H9 (cell line): ENCODE results near the gene NXNL2. TPM values are rescaled to one million over a fixed set of nuclear protein-coding genes. Genes with fewer than 3 reads are reported as not detected.

Source experiments
- DNase-seq: peaks from one replicate; pipeline ENCODE4 v3.0.0-alpha.2; 2017
- H2AFZ ChIP-seq: one replicate; pipeline ENCODE4 v1.6.1; 2013; ENCODE audit warnings: mild to moderate bottlenecking, low read length, control low read depth, moderate library complexity
- H2AK5ac ChIP-seq: 2 replicates; pipeline ENCODE4 v1.6.1; 2013; ENCODE audit warnings: low read length, control low read depth, mixed read lengths; ENCODE audit not compliant: insufficient read length
- H2BK120ac ChIP-seq: one replicate; pipeline ENCODE4 v1.6.1; 2013; ENCODE audit warnings: low read depth, mild to moderate bottlenecking, low read length, control low read depth, inconsistent platforms; ENCODE audit not compliant: poor library complexity, severe bottlenecking
- H2BK12ac ChIP-seq: 2 replicates; pipeline ENCODE4 v1.6.1; 2013; ENCODE audit warnings: low read length, control low read depth, mixed read lengths, low read depth; ENCODE audit not compliant: insufficient read length
- H2BK15ac ChIP-seq: 2 replicates; pipeline ENCODE4 v1.6.1; 2013; ENCODE audit warnings: low read depth, low read length, control low read depth
- H2BK20ac ChIP-seq: one replicate; pipeline ENCODE4 v1.6.1; 2013; ENCODE audit warnings: low read depth, mild to moderate bottlenecking, low read length, control low read depth, inconsistent platforms; ENCODE audit not compliant: poor library complexity, severe bottlenecking
- H2BK5ac ChIP-seq: 2 replicates; pipeline ENCODE4 v1.6.1; 2013; ENCODE audit warnings: low read length, control low read depth, mixed read lengths; ENCODE audit not compliant: insufficient read length
- H3K14ac ChIP-seq: 2 replicates; pipeline ENCODE4 v1.6.1; 2013; ENCODE audit warnings: low read length, control low read depth; ENCODE audit not compliant: insufficient read depth
- H3K18ac ChIP-seq: 2 replicates; pipeline ENCODE4 v1.6.1; 2013; ENCODE audit warnings: low read depth, mild to moderate bottlenecking, mixed read lengths, low read length, control low read depth; ENCODE audit not compliant: insufficient read length
- H3K23ac ChIP-seq: 2 replicates; pipeline ENCODE4 v1.6.1; 2013; ENCODE audit warnings: low read length, control low read depth, mixed read lengths, low read depth; ENCODE audit not compliant: insufficient read length
- H3K23me2 ChIP-seq: 2 replicates; pipeline ENCODE4 v1.6.1; 2013; ENCODE audit warnings: low read depth, mild to moderate bottlenecking, mixed read lengths, low read length, control low read depth; ENCODE audit not compliant: insufficient read length, poor library complexity, severe bottlenecking
- H3K27ac ChIP-seq: 2 replicates; pipeline ENCODE4 v1.5.1; 2013; ENCODE audit warnings: low read length, control low read depth, mixed read lengths, low read depth; ENCODE audit not compliant: insufficient read length
- H3K27me3 ChIP-seq: 2 replicates; pipeline ENCODE4 v1.6.1; 2013; ENCODE audit warnings: low read length, control low read depth, inconsistent platforms; ENCODE audit not compliant: insufficient read depth
- H3K4ac ChIP-seq: 2 replicates; pipeline ENCODE4 v1.6.1; 2013; ENCODE audit warnings: low read depth, mild to moderate bottlenecking, control low read depth, inconsistent platforms, low read length, moderate library complexity
- H3K4me1 ChIP-seq: 2 replicates; pipeline ENCODE4 v1.6.1; 2013; ENCODE audit warnings: low read length, control low read depth, inconsistent platforms; ENCODE audit not compliant: insufficient read depth
- H3K4me2 ChIP-seq: 2 replicates; pipeline ENCODE4 v1.6.1; 2013; ENCODE audit warnings: low read length, control low read depth, mixed read lengths; ENCODE audit not compliant: insufficient read length, insufficient read depth
- H3K56ac ChIP-seq: 2 replicates; pipeline ENCODE4 v1.6.1; 2013; ENCODE audit warnings: low read depth, mild to moderate bottlenecking, mixed read lengths, low read length, control low read depth; ENCODE audit not compliant: insufficient read length
- H3K79me1 ChIP-seq: 2 replicates; pipeline ENCODE4 v1.6.1; 2013; ENCODE audit warnings: low read depth, mild to moderate bottlenecking, moderate library complexity, low read length, control low read depth, inconsistent platforms; ENCODE audit not compliant: insufficient read depth, poor library complexity, severe bottlenecking
- H3K79me2 ChIP-seq: 2 replicates; pipeline ENCODE4 v1.6.1; 2013; ENCODE audit warnings: low read length, control low read depth, inconsistent platforms; ENCODE audit not compliant: insufficient read depth
- H3K9ac ChIP-seq: 2 replicates; pipeline ENCODE4 v1.6.1; 2013; ENCODE audit warnings: low read length, control low read depth, mixed read lengths; ENCODE audit not compliant: insufficient read length; ENCODE audit errors: extremely low read depth
- H3K9me3 ChIP-seq: one replicate; pipeline ENCODE4 v1.6.1; 2013; ENCODE audit warnings: low read depth, low read length, inconsistent platforms; ENCODE audit not compliant: control insufficient read depth
- H3T11ph ChIP-seq: one replicate; pipeline ENCODE4 v1.6.1; 2013; ENCODE audit warnings: mild to moderate bottlenecking, low read length, control low read depth, inconsistent platforms
- H4K20me1 ChIP-seq: one replicate; pipeline ENCODE4 v1.6.1; 2013; ENCODE audit not compliant: control insufficient read depth, insufficient read length, insufficient read depth
- H4K5ac ChIP-seq: 2 replicates; pipeline ENCODE4 v1.6.1; 2013; ENCODE audit warnings: low read depth, mild to moderate bottlenecking, mixed read lengths, low read length, control low read depth; ENCODE audit not compliant: insufficient read length
- H4K8ac ChIP-seq: replicated peaks from 2 replicates; pipeline ENCODE4 v1.6.1; 2013; ENCODE audit warnings: low read length, control low read depth, mixed read lengths, low read depth; ENCODE audit not compliant: insufficient read length
- H4K91ac ChIP-seq: 2 replicates; pipeline ENCODE4 v1.6.1; 2013; ENCODE audit warnings: low read depth, mild to moderate bottlenecking, moderate library complexity, mixed read lengths, low read length, control low read depth; ENCODE audit not compliant: insufficient read length
- H3K27ac Mint-ChIP-seq, 3 experiments: 2 replicates in 2 of 3; 3 replicates in 1 of 3; pipeline ENCODE4 v1.8.0; 2020 to 2021; ENCODE audit warnings: mixed read lengths in 3 of 3, mild to moderate bottlenecking in 1 of 3, moderate library complexity in 1 of 3
- H3K27me3 Mint-ChIP-seq: 2 replicates; pipeline ENCODE4 v1.8.0; 2021; ENCODE audit warnings: low read depth, mild to moderate bottlenecking, moderate library complexity, mixed read lengths
- H3K36me3 Mint-ChIP-seq, 3 experiments: 2 replicates in 2 of 3; 3 replicates in 1 of 3; pipeline ENCODE4 v1.8.0; 2020 to 2021; ENCODE audit warnings: low read depth in 3 of 3, mixed read lengths in 3 of 3; ENCODE audit not compliant: insufficient read depth in 1 of 3
- H3K4me1 Mint-ChIP-seq, 2 experiments: 2 replicates each; pipeline ENCODE4 v1.8.0; 2020; ENCODE audit warnings: mixed read lengths in 2 of 2
- H3K4me3 Mint-ChIP-seq, 2 experiments: 2 replicates in 1 of 2; 3 replicates in 1 of 2; pipeline ENCODE4 v1.8.0; 2020 to 2021; ENCODE audit warnings: mild to moderate bottlenecking in 2 of 2, mixed read lengths in 2 of 2, moderate library complexity in 1 of 2
- H3K9me3 Mint-ChIP-seq, 2 experiments: 2 replicates in 1 of 2; 3 replicates in 1 of 2; pipeline ENCODE4 v1.8.0; 2020; ENCODE audit warnings: mild to moderate bottlenecking in 2 of 2, mixed read lengths in 2 of 2, moderate library complexity in 1 of 2
- WGBS: extraction: QIAGEN DNeasy Blood & Tissue Kit; methylation state at CpG from one replicate; pipeline ENCODE4 v1.1.7; 2013; ENCODE audit warnings: missing lambda C conversion rate, low lambda C conversion rate, mixed read lengths; ENCODE audit not compliant: insufficient read length; ENCODE audit errors: extremely low coverage; 5-methylcytosine and 5-hydroxymethylcytosine counted together
- total RNA-seq: library from RNA; stranded (reverse); gene quantifications from 2 replicates; pipeline ENCODE4 v1.2.1, GENCODE V29; 2021
- TF ChIP-seq, protein P1 (sequence below): fragments of 200-600 bp; sonication (generic); conservative IDR thresholded peaks from 3 replicates; pipeline ENCODE4 v1.8.0; 2021; ENCODE audit warnings: antibody characterized with exemption, mild to moderate bottlenecking

The NXNL2 gene
- total RNA-seq, 1 experiment from 2014 or later, result 0.57 TPM

DNA sequence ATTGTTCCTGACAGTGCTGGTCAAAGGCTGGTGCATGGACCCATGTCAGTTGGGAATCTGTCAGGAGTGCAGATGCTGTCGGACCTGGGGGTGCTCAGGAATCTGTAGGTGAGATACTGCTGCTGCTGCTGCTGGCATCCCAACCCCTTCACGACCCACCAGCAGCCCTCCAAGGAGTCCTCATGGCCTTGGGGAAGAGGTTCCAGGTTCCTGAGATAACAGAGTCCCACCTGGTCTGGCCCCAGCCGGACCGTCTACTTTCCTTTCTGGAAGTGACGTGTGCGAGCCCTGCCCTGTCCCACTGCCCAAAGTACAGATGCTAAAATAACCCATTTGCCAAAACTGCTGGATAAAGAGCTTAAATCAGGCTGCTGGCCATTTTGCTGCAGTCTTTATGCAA is 4.3 kb downstream of the NXNL2 start:
- Histone ChIP-seq H4K5ac (no peak overlapping the region), H3K27ac (no peak overlapping the region), H3K27me3 (no peaks in the 10 kb centered on the region; the same call in 1 of the 2 replicates), H3K56ac (no peak overlapping the region), H2BK12ac (no peak overlapping the region), H3K79me2 (no peaks in the 10 kb centered on the region), H3K23ac (no peak overlapping the region), H2BK120ac (no peak overlapping the region), H3K18ac (no peak overlapping the region), H4K20me1 (no peaks in the 10 kb centered on the region), H3K9ac (no peak overlapping the region), H3K4me2 (no peak overlapping the region), H3K23me2 (peaks cover 7% of the 10 kb centered on the region), H3K4me1 (no peaks in the 10 kb centered on the region), H2AFZ (no peak overlapping the region), H3T11ph (no peak overlapping the region), H3K4ac (no peak overlapping the region), H3K14ac (no peak overlapping the region), H4K8ac (no peak overlapping the region), H2AK5ac (no peak overlapping the region), H2BK20ac (no peak overlapping the region), H3K79me1 (no peaks in the 10 kb centered on the region), H3K9me3 (no peaks in the 10 kb centered on the region), H4K91ac (no peak overlapping the region), H2BK5ac (no peak overlapping the region), H2BK15ac (no peak overlapping the region)
- DNase-seq, result no peak
- Mint-ChIP-seq H3K36me3 (no peaks in the 10 kb centered on the region; a peak in 1 of 7 replicates), H3K4me1 (peaks cover 3 to 5% of the 10 kb centered on the region in 2 experiments), H3K9me3 (no peaks in the 10 kb centered on the region), H3K4me3 (no peak overlapping the region), H3K27me3 (peaks cover 24% of the 10 kb centered on the region), H3K27ac (0 out of 7 replicates have a peak overlapping the region, but pooled peaks of 1 of the 3 experiments have one; percentile 82)
- TF ChIP-seq, protein P1, sequence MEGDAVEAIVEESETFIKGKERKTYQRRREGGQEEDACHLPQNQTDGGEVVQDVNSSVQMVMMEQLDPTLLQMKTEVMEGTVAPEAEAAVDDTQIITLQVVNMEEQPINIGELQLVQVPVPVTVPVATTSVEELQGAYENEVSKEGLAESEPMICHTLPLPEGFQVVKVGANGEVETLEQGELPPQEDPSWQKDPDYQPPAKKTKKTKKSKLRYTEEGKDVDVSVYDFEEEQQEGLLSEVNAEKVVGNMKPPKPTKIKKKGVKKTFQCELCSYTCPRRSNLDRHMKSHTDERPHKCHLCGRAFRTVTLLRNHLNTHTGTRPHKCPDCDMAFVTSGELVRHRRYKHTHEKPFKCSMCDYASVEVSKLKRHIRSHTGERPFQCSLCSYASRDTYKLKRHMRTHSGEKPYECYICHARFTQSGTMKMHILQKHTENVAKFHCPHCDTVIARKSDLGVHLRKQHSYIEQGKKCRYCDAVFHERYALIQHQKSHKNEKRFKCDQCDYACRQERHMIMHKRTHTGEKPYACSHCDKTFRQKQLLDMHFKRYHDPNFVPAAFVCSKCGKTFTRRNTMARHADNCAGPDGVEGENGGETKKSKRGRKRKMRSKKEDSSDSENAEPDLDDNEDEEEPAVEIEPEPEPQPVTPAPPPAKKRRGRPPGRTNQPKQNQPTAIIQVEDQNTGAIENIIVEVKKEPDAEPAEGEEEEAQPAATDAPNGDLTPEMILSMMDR, result no peak
- no CpG with 5 or more reads among the region's 6 CpGs for WGBS
